GM11168 (cell line): ENCODE data around the gene ILDR1.
"Not testable (repeated sequence)": the region's sequence is repeated elsewhere in the genome, so short reads cannot be mapped to it uniquely, and the experiment has no call there.

ENCODE experiments used
- in situ Hi-C: fragments of 300-500 bp; cut with MboI; formaldehyde crosslinking; loops from one replicate; pipeline ENCODE4 v1.12.0; 2022; ENCODE audit warnings: low sequenced_read_pairs; ENCODE audit not compliant: unreplicated experiment

ILDR1 gene

GRCh38 chr3:122021811-122022401 lies at the start of gene ILDR1:
ILDR1 (minus strand) TSS chr3:122022247; CDS start chr3:122022077, 170 bp downstream.
- in situ Hi-C loops, result no loop called here

GRCh38 chr3:122067588-122068240 lies 45.7 kb upstream of the ILDR1 start:
- in situ Hi-C loops, result no loop called here

- in situ Hi-C loops, result no loop called here
Measured at GRCh38 chr3:122067214-122067550, 45.1 kb upstream of the ILDR1 start.

- in situ Hi-C loops, result no loop called here
Measured at GRCh38 chr3:122066331-122067213, 44.5 kb upstream of the ILDR1 start.

- in situ Hi-C loops, result no loop called here
Measured at GRCh38 chr3:122064326-122064725, 42.3 kb upstream of the ILDR1 start.

GRCh38 chr3:122063908-122064307 lies 41.9 kb upstream of the ILDR1 start:
- in situ Hi-C loops, result no loop called here

GRCh38 chr3:122060040-122060698 lies 38.1 kb upstream of the ILDR1 start:
- in situ Hi-C loops, result no loop called here

GRCh38 chr3:122058294-122058693 lies 36.2 kb upstream of the ILDR1 start:
- in situ Hi-C loops, result no loop called here

GRCh38 chr3:122057671-122058070 lies 35.6 kb upstream of the ILDR1 start:
- in situ Hi-C loops, result no loop called here

- in situ Hi-C loops, result no loop called here
Measured at GRCh38 chr3:122055215-122055614, 33.2 kb upstream of the ILDR1 start, which contains the start of gene CD86. CD86 (plus strand) TSS chr3:122055362; CDS start chr3:122055490, 128 bp downstream.

GRCh38 chr3:122052968-122053367 lies 30.9 kb upstream of the ILDR1 start:
- in situ Hi-C loops, result no loop called here

GRCh38 chr3:122047773-122048172 lies 25.7 kb upstream of the ILDR1 start:
- in situ Hi-C loops, result not testable (repeated sequence)

GRCh38 chr3:122047296-122047695 lies 25.2 kb upstream of the ILDR1 start:
- in situ Hi-C loops, result not testable (repeated sequence)

GRCh38 chr3:122033023-122033422 lies 11.0 kb upstream of the ILDR1 start:
- in situ Hi-C loops, result no loop called here

- in situ Hi-C loops, result no loop called here
Measured at GRCh38 chr3:122032531-122032930, 10.5 kb upstream of the ILDR1 start.

- in situ Hi-C loops, result no loop called here
Measured at GRCh38 chr3:122031123-122031468, 9.0 kb upstream of the ILDR1 start.

- in situ Hi-C loops, result no loop called here
Measured at GRCh38 chr3:122030381-122031122, 8.5 kb upstream of the ILDR1 start.

GRCh38 chr3:122025296-122025695 lies 3.2 kb upstream of the ILDR1 start:
- in situ Hi-C loops, result no loop called here

GRCh38 chr3:122024800-122025199 lies 2.8 kb upstream of the ILDR1 start:
- in situ Hi-C loops, result no loop called here

- in situ Hi-C loops, result no loop called here
Measured at GRCh38 chr3:122023335-122023910, 1.4 kb upstream of the ILDR1 start.
